ENCODE measurements around the gene RAX2. TPM values are rescaled to one million over a fixed set of nuclear protein-coding genes. Genes with fewer than 3 reads are reported as not detected.

Gene RAX2
- total and polyA plus RNA-seq, 10 of the 15 experiments (the other 5 are each of a cell fraction or from before 2014, with no cell fraction given), result not detected

DNA sequence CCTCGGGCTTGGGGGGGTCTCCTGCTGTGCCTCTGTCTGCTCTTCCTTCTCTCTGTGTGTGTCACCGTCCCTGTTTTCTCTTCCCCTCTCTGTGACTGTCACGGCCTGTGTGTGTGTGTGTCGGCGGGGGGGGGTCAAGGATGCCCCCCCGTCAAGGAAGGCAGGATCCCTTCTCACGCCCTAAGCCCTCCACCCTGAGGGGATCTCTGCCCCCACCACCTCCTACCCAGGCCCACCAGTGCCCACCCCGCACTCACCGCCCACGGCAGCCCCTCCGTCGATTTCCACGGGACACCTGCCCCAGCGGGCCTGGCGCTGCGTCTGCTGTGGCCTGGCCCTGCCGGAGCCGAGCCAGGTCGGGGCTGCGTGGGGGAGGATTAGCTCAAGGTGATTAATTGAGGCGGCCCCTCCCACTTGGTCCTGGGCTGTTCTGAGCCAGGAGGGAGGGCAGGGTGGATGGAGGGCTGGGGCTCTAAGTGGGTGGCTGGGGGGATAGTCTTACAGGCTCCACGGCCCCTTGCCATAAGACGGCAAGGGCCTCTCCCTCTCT is at the start of gene RAX2 (continued):
- TF ChIP-seq, protein P1, sequence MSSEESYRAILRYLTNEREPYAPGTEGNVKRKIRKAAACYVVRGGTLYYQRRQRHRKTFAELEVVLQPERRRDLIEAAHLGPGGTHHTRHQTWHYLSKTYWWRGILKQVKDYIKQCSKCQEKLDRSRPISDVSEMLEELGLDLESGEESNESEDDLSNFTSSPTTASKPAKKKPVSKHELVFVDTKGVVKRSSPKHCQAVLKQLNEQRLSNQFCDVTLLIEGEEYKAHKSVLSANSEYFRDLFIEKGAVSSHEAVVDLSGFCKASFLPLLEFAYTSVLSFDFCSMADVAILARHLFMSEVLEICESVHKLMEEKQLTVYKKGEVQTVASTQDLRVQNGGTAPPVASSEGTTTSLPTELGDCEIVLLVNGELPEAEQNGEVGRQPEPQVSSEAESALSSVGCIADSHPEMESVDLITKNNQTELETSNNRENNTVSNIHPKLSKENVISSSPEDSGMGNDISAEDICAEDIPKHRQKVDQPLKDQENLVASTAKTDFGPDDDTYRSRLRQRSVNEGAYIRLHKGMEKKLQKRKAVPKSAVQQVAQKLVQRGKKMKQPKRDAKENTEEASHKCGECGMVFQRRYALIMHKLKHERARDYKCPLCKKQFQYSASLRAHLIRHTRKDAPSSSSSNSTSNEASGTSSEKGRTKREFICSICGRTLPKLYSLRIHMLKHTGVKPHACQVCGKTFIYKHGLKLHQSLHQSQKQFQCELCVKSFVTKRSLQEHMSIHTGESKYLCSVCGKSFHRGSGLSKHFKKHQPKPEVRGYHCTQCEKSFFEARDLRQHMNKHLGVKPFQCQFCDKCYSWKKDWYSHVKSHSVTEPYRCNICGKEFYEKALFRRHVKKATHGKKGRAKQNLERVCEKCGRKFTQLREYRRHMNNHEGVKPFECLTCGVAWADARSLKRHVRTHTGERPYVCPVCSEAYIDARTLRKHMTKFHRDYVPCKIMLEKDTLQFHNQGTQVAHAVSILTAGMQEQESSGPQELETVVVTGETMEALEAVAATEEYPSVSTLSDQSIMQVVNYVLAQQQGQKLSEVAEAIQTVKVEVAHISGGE (CRISPR knock-in tag; IDR thresholded peaks at IDR 0.05), result no peak
- TF ChIP-seq SMAD1 (IDR thresholded peaks at IDR 0.05; ENCODE audit: low read depth, partially characterized antibody), result no peak

DNA sequence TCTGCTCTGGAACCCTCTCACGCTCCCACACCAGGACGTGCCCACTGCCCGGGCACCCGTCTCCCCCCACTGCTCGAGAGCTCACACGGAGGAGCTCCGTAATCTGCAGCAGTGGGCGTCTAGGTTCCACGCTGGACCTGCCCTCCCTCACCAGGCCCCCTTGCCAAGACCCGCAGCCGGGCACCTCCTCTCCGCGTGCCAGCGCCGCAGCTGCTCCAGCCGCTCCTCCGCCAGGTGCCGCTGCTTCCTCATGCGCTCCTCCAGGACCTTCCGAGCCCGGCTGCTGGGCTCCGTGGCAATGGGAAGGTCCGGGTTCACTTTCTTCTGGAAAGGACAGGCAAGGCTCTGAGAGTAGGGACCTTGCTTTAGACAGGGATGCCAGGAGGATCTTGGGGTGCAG is 49.1 kb upstream of the RAX2 start:
- CTCF ChIA-PET, result interaction anchor here (1.1 to 1.3 kb wide), 2 partner anchors 12 to 164 kb away, joined by 3 to 4 read pairs; partner anchors contain the start of gene EEF2
- WGBS (ENCODE audit: insufficient coverage, insufficient replicate concordance, low lambda C conversion rate, missing lambda C conversion rate), result 87% methylated on average over 23 of the region's 23 CpGs
- no peak for DNase-seq (ENCODE audit: low read depth, low spot score)
- no peak overlapping the region for H3K9ac ChIP-seq (ENCODE audit: control insufficient read depth, insufficient read depth, low read length)
- SMC1A ChIA-PET (ENCODE audit: uncharacterized antibody, unreplicated experiment), result no interaction called here
- no peak overlapping the region for H3K4me2 ChIP-seq (ENCODE audit: control insufficient read depth, insufficient read depth)
- FAIRE-seq, result no peak
- RAD21 ChIA-PET (ENCODE audit: unreplicated experiment), result no interaction called here
- H3K27ac ChIP-seq (ENCODE audit: control insufficient read depth, insufficient read depth), result no peak overlapping the region
- intact Hi-C loops (cut with micrococcal nuclease; ENCODE audit: unreplicated experiment), result no loop called here
- H3K4me3 ChIP-seq, result no peak overlapping the region
- no TSS peak for BruUV-seq (replicated peaks)
- POLR2A ChIA-PET, result no interaction called here
- H2AFZ ChIP-seq (ENCODE audit: control insufficient read depth, low read depth, low read length), result no peak overlapping the region
- no peaks in the 10 kb centered on the region for H3K27me3 ChIP-seq (replicated peaks in 1 of 2; ENCODE audit: control insufficient read depth in 2 of 2, insufficient read depth in 2 of 2, low read length in 1 of 2)
- no peaks in the 10 kb centered on the region for H3K36me3 ChIP-seq (ENCODE audit: control insufficient read depth in 2 of 2, insufficient read depth in 2 of 2, low read length in 1 of 2)
- TF ChIP-seq TCF12 (IDR thresholded peaks at IDR 0.05; ENCODE audit: low read depth, low read length) (no peak), CHD4 (IDR thresholded peaks at IDR 0.05) (no peak), DPF2 (IDR thresholded peaks at IDR 0.05) (no peak), STAT1 (conservative IDR thresholded peaks at IDR 0.05) (no peak), CREM (IDR thresholded peaks at IDR 0.05; ENCODE audit: low read depth) (no peak), NRF1 (conservative IDR thresholded peaks at IDR 0.05; ENCODE audit: low read depth, low read length) (no peak), CBX3 (IDR thresholded peaks at IDR 0.05; ENCODE audit: borderline replicate concordance, low read depth) (no peak), STAT3 (IDR thresholded peaks at IDR 0.05; ENCODE audit: low read depth, low read length) (no peak), ZNF622 (IDR thresholded peaks at IDR 0.05) (no peak), RFX5 (IDR thresholded peaks at IDR 0.05; ENCODE audit: low read depth, low read length) (no peak)
- TF ChIP-seq, protein P2, sequence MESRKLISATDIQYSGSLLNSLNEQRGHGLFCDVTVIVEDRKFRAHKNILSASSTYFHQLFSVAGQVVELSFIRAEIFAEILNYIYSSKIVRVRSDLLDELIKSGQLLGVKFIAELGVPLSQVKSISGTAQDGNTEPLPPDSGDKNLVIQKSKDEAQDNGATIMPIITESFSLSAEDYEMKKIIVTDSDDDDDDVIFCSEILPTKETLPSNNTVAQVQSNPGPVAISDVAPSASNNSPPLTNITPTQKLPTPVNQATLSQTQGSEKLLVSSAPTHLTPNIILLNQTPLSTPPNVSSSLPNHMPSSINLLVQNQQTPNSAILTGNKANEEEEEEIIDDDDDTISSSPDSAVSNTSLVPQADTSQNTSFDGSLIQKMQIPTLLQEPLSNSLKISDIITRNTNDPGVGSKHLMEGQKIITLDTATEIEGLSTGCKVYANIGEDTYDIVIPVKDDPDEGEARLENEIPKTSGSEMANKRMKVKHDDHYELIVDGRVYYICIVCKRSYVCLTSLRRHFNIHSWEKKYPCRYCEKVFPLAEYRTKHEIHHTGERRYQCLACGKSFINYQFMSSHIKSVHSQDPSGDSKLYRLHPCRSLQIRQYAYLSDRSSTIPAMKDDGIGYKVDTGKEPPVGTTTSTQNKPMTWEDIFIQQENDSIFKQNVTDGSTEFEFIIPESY (IDR thresholded peaks at IDR 0.05), result no peak
- TF ChIP-seq, protein P3, sequence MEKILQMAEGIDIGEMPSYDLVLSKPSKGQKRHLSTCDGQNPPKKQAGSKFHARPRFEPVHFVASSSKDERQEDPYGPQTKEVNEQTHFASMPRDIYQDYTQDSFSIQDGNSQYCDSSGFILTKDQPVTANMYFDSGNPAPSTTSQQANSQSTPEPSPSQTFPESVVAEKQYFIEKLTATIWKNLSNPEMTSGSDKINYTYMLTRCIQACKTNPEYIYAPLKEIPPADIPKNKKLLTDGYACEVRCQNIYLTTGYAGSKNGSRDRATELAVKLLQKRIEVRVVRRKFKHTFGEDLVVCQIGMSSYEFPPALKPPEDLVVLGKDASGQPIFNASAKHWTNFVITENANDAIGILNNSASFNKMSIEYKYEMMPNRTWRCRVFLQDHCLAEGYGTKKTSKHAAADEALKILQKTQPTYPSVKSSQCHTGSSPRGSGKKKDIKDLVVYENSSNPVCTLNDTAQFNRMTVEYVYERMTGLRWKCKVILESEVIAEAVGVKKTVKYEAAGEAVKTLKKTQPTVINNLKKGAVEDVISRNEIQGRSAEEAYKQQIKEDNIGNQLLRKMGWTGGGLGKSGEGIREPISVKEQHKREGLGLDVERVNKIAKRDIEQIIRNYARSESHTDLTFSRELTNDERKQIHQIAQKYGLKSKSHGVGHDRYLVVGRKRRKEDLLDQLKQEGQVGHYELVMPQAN (conservative IDR thresholded peaks at IDR 0.05), result no peak
- H3K9me3 ChIP-seq (replicated peaks; ENCODE audit: control insufficient read depth, insufficient read depth, low read length), result no peaks in the 10 kb centered on the region
- no peaks in the 10 kb centered on the region for H4K20me1 ChIP-seq (ENCODE audit: control insufficient read depth, insufficient read depth)
- no peak for ATAC-seq
- H3K79me2 ChIP-seq (ENCODE audit: control insufficient read depth, insufficient read depth, low read length), result no peaks in the 10 kb centered on the region
- in situ Hi-C loops (cut with MboI), result no loop called here
- no peaks in the 10 kb centered on the region for H3K4me1 ChIP-seq (ENCODE audit: control insufficient read depth, insufficient read depth, low read length)
